Measurements from ENCODE around the gene RGMA. TPM values are rescaled to one million over a fixed set of nuclear protein-coding genes. Genes with fewer than 3 reads are reported as not detected.

The RGMA gene
- total and polyA plus RNA-seq, 2 donors (not counting 1 experiment from before 2014, with no cell fraction given): not detected

GRCh38 chr15:93121973-93122910 lies 33.2 kb upstream of the RGMA start:
- no peak overlapping the region for H3K9ac ChIP-seq (ENCODE audit: low read length)
- H3K4me3 Mint-ChIP-seq: no peak overlapping the region
- no peaks in the 10 kb centered on the region for H3K27me3 ChIP-seq (replicated peaks in 1 of 4; ENCODE audit: control extremely low read depth in 1 of 4, control insufficient read depth in 3 of 4, insufficient read depth in 4 of 4, low read length in 3 of 4)
- H2AFZ ChIP-seq (ENCODE audit: insufficient read depth, low read depth, low read length, poor library complexity, severe bottlenecking): no peak overlapping the region
- no peaks in the 10 kb centered on the region for H3K4me1 Mint-ChIP-seq
- DNase-seq (no peak), ATAC-seq (ENCODE audit: low read depth) (no peak)
- H3K27ac Mint-ChIP-seq: no peak overlapping the region
- intact Hi-C loops (cut with micrococcal nuclease): no loop called here
- no peaks in the 10 kb centered on the region for H3K79me2 ChIP-seq (ENCODE audit: control insufficient read depth, insufficient read depth, low read length)
- ChIA-PET POLR2A (no interaction called here), CTCF (no interaction called here)
- peaks cover 21% of the 10 kb centered on the region for H3K27me3 Mint-ChIP-seq
- no peaks in the 10 kb centered on the region for H3K4me1 ChIP-seq (ENCODE audit: control insufficient read depth in 2 of 2, insufficient read depth in 2 of 2, low read length in 2 of 2)
- H3K4me2 ChIP-seq (replicated peaks; ENCODE audit: low read depth, low read length, poor library complexity, severe bottlenecking): no peak overlapping the region
- H3K36me3 ChIP-seq (replicated peaks in 1 of 2; ENCODE audit: control extremely low read depth in 1 of 2, control insufficient read depth in 1 of 2, extremely low read depth in 1 of 2, insufficient read depth in 2 of 2, low read length in 1 of 2): no peaks in the 10 kb centered on the region
- H3K4me3 ChIP-seq (ENCODE audit: control extremely low read depth in 1 of 5, extremely low read depth in 1 of 5, insufficient read depth in 1 of 5, low read depth in 2 of 5, low read length in 4 of 5): no peak overlapping the region
- no peaks in the 10 kb centered on the region for H4K20me1 ChIP-seq (ENCODE audit: control insufficient read depth, insufficient read depth, low read length, poor library complexity, severe bottlenecking)
- H3K9me3 Mint-ChIP-seq (ENCODE audit: insufficient read depth): no peaks in the 10 kb centered on the region
- WGBS (ENCODE audit: insufficient coverage): 94% methylated on average over 14 of the region's 20 CpGs
- H3K9me3 ChIP-seq (ENCODE audit: control extremely low read depth in 1 of 3, control insufficient read depth in 2 of 3, insufficient read depth in 1 of 3, low read length in 2 of 3): no peaks in the 10 kb centered on the region
- TF ChIP-seq EZH2 (IDR thresholded peaks at IDR 0.05; ENCODE audit: borderline replicate concordance, insufficient read depth, low read depth, low read length, poor library complexity, severe bottlenecking) (no peak), CTCF (IDR thresholded peaks at IDR 0.05) (no peak)
- H3K27ac ChIP-seq (ENCODE audit: low read length in 2 of 2): no peak overlapping the region

GRCh38 chr15:93121107-93121506 lies 32.1 kb upstream of the RGMA start:
- ChIA-PET CTCF (no interaction called here), POLR2A (no interaction called here)
- Mint-ChIP-seq H3K27ac (no peak overlapping the region), H3K4me1 (no peaks in the 10 kb centered on the region), H3K27me3 (peaks cover 25% of the 10 kb centered on the region), H3K4me3 (no peak overlapping the region), H3K9me3 (ENCODE audit: insufficient read depth) (no peaks in the 10 kb centered on the region)
- H4K20me1 ChIP-seq (ENCODE audit: control insufficient read depth, insufficient read depth, low read length, poor library complexity, severe bottlenecking): no peaks in the 10 kb centered on the region
- no peak overlapping the region for H3K9ac ChIP-seq (ENCODE audit: low read length)
- no peaks in the 10 kb centered on the region for H3K9me3 ChIP-seq (ENCODE audit: control extremely low read depth in 1 of 3, control insufficient read depth in 2 of 3, insufficient read depth in 1 of 3, low read length in 2 of 3)
- no CpG with 5 or more reads among the region's 5 CpGs for WGBS (ENCODE audit: insufficient coverage)
- DNase-seq (no peak), ATAC-seq (ENCODE audit: low read depth) (no peak)
- no peaks in the 10 kb centered on the region for H3K27me3 ChIP-seq (replicated peaks in 1 of 4; ENCODE audit: control extremely low read depth in 1 of 4, control insufficient read depth in 3 of 4, insufficient read depth in 4 of 4, low read length in 3 of 4)
- no peak overlapping the region for H3K4me3 ChIP-seq (ENCODE audit: control extremely low read depth in 1 of 5, extremely low read depth in 1 of 5, insufficient read depth in 1 of 5, low read depth in 2 of 5, low read length in 4 of 5)
- TF ChIP-seq CTCF (IDR thresholded peaks at IDR 0.05): no peak
- TF ChIP-seq EZH2 (IDR thresholded peaks at IDR 0.05; ENCODE audit: borderline replicate concordance, insufficient read depth, low read depth, low read length, poor library complexity, severe bottlenecking): no peak
- H3K79me2 ChIP-seq (ENCODE audit: control insufficient read depth, insufficient read depth, low read length): no peaks in the 10 kb centered on the region
- H3K4me1 ChIP-seq (ENCODE audit: control insufficient read depth in 2 of 2, insufficient read depth in 2 of 2, low read length in 2 of 2): no peaks in the 10 kb centered on the region
- no peaks in the 10 kb centered on the region for H3K36me3 ChIP-seq (replicated peaks in 1 of 2; ENCODE audit: control extremely low read depth in 1 of 2, control insufficient read depth in 1 of 2, extremely low read depth in 1 of 2, insufficient read depth in 2 of 2, low read length in 1 of 2)
- intact Hi-C loops (cut with micrococcal nuclease): no loop called here
- no peak overlapping the region for H3K4me2 ChIP-seq (replicated peaks; ENCODE audit: low read depth, low read length, poor library complexity, severe bottlenecking)
- H3K27ac ChIP-seq (ENCODE audit: low read length in 2 of 2): no peak overlapping the region
- H2AFZ ChIP-seq (ENCODE audit: insufficient read depth, low read depth, low read length, poor library complexity, severe bottlenecking): no peak overlapping the region
